NCI-H69 (cell line): ENCODE data around the gene ABHD17B.

ENCODE experiments used
- DNase-seq: peaks from one replicate; lab custom pipeline; 2025; lab: John Stamatoyannopoulos, UW

Gene ABHD17B

GRCh38 chr9:71876829-71877228 lies 34.2 kb downstream of the ABHD17B start:
- no peak for DNase-seq

DNA sequence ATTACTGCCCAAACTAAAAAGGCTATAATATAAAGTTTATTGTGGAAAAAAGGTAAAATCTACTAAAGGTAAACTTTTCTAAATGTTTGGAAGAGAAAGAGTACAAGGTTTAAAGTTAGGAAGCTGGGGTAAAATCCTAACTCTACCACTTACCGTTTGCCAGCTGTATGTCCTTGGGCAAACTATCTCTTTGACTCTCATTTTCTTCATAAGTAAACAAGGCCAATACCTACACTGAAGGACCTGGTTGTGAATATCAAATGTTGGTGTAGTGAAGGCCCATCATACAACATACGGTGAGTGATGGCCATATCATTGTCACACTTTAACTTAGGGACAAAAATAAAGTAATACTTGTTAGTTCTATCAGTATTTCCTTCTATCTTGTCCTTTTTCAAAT lies 34.9 kb downstream of the ABHD17B start:
- no peak for DNase-seq

DNA sequence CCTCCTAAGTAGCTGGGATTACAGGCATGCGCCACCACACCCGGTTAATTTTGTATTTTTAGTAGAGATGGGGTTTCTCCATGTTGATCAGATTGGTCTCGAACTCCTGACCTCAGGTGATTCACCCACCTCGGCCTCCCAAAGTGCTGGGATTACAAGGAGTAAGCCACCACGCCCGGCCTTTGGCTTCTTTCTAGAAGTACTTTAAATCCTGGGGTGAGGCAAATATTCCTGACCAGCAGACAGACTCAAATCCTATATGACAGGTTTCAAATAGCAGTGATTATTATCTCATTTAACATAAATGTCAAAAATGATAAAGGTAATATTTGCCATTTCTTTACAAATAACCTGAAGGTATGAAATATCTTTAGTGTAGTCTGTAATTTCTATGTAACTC lies 35.6 kb downstream of the ABHD17B start:
- no peak for DNase-seq

DNA sequence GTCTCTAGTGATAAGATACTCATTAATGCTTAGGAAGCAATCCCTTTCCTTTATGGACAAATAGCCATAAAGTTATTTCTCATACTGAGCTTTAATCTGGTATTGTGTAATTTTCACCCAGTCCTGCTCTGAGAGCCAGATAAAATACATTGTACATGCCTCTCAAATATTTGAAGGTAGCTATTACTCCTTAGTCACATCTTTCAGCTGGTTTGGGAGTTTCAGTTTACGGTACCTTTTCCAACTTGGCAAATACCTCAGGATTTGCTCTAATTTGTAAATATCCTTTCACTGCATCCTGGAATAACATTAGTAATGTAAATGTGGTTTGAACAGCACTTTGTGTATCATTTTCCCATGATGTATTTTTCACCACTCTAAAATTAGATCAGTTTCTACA lies 47.4 kb downstream of the ABHD17B start:
- no peak for DNase-seq

GRCh38 chr9:71861618-71862017 lies 49.4 kb downstream of the ABHD17B start:
- no peak for DNase-seq

DNA sequence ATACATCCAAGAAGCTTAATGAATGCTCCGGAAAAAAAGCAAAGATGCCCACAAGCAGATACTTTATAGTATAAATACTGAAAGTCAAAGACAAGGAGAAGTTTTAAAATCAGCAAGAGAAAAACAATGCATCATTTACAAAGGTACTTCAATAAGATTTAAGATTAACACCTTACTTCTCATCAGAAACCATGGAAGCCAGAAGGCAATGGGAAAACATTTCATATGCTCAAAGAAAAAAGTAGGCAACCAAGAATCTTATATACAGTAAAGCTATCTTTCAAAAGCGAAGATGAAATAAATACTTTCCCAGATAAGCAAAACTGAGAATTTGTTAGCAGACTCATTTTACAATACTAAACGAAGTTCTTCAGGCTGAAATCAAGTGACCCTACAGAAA lies 51.1 kb downstream of the ABHD17B start:
- DNase-seq: no peak

GRCh38 chr9:71858812-71859211 lies 52.2 kb downstream of the ABHD17B start:
- no peak for DNase-seq

DNA sequence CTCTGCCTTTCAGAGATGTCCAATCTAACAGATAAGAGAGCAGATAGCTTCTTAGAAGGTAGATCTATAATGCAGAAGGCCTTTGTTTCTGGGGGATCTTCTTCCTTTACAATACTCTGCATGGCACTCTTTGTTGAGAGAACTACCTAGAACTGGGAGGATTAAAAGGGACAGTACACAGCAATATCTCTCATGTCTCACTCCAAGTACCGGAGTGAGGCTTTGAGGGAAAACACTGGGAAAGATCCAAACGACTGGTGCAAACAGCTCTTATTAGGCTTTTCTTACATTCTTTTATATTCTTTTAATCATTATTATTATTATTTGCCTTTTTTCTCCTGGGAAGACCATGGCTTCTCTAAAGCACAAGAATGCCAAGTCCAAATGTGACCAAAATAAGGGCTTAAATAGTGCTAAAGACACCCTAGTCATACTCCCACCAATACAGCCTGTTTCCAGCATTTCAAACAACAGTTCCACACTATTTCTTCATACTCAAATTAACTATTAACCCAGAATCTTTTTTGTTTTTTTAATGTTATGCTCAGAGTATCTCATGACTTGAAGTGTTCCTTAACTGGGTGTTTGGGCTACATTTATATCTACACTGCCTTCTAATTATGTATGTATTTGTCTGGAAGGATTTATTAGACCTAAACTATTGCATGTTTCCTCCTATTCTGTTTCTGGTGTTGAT lies 52.7 kb downstream of the ABHD17B start:
- no peak for DNase-seq

DNA sequence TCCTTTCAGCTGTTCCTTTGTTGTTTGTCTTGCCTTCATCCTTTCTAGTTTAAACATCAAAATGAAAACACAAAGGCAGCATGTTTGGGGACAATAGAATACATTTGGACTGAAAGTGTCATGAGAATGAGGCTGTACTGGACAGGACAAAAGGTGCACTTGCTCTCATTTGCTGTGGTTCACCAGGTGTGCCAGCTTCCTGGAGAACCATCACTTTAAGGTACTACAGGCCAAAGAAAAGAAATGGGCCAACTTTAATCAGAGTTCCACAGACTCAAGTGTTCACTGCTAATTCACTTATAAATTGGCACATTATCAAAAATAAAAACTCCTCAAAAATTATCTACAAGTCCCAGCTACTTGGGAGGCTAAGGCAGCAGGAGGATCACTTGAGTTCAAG lies 53.8 kb downstream of the ABHD17B start:
- DNase-seq: no peak

GRCh38 chr9:71854811-71855210 lies 56.2 kb downstream of the ABHD17B start:
- DNase-seq: peak; percentile 39

GRCh38 chr9:71853084-71853483 lies 57.9 kb downstream of the ABHD17B start:
- DNase-seq: no peak

DNA sequence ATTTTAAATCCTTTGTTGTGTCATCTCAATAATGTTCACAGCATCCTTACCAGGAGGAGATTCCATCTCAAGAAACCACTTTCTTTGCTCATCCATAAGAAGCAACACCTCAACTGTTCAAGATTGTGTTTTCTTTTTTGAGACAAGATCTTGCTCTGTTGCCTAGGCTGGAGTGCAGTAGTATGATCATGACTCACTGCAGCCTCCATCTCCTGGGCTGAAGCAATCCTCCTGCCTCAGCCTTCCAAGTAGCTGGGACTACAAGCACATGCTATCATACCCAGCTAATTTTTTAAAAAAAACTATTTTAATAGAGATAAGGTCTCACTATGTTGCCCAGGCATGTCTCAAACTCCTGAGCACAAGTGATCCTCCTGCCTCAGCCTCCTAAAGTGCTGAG lies 60.0 kb downstream of the ABHD17B start:
- no peak for DNase-seq

DNA sequence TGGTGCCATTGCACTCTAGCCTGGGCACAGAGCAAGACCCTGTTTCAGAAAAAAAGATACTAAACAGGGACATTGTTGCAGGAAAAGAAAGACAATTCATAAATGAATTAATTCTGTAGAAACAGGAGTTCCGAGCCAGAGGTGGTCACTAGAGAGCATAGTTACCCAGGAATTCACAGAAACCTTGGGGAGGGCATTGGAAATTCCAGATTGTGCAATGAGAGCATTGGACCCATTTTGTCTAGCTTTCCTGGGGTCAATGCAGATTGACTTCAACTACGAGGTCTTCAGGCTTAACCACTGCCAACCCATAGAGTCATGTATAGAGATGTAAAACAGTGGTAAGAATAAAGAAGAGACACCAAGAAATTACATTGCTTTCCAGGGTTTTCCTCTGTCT lies 63.1 kb downstream of the ABHD17B start:
- DNase-seq: no peak

DNA sequence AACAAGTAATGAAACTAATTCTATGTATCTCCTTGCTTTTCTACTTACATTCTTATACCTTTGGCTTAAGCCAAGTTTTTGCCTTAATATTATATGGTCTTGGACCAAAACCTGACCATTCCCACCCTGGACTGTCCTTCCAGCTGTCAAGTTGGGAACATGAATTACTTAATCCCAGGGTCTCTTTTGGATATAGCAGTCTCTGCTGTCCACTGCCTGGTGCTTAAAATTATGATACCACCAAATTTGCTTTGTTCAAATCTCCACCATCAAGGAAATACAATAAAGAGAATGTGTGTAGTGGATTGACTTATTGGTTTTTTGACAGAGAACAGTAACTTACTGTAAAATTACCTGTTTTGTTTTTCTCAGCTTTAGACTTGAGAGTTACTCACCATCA lies 66.2 kb downstream of the ABHD17B start:
- no peak for DNase-seq

DNA sequence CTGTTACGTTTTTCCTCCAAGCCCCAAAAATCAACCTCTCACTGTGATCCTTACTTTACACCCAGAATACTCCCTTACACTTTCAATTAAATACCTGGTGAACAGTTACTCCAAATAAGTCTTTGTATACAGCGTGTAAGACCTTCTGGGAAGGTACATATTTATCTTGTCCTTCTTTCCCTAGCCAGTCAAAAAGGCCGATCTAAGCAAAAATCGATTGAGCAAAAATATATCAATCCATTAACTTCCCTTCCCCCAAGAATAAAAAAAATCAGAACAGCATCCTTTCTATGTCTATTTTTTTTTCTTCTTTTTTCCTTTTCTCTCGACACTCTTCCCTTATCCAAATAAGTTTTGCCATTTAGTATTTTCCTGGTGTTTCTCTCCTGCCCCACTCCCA lies 71.3 kb downstream of the ABHD17B start:
- DNase-seq: no peak

GRCh38 chr9:71835596-71835995 lies 75.4 kb downstream of the ABHD17B start:
- DNase-seq: no peak

DNA sequence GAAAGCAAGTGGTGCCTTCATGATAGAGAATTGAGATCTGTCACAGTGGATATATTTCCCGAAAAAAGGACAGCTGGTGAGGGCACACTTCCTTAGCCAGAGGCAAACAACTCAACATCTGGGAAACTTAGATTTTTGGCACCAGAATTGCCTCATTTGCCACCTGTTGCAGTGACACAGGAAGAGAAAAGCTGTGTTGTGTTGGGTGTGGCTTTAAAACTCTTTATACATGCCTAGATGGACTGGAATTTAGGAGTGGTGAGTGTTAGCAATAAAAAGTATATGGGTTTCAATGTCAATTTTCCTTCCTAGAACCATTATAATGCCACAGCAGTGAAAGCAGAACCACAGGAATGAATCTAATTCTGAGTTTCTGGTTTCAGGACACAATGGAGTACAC lies 80.1 kb downstream of the ABHD17B start:
- DNase-seq: peak; percentile 50

- DNase-seq: no peak
These were observed 80.8 kb downstream of the ABHD17B start for GRCh38 chr9:71830153-71830552.

- no peak for DNase-seq
These were observed 84.7 kb downstream of the ABHD17B start for GRCh38 chr9:71826279-71826678.

DNA sequence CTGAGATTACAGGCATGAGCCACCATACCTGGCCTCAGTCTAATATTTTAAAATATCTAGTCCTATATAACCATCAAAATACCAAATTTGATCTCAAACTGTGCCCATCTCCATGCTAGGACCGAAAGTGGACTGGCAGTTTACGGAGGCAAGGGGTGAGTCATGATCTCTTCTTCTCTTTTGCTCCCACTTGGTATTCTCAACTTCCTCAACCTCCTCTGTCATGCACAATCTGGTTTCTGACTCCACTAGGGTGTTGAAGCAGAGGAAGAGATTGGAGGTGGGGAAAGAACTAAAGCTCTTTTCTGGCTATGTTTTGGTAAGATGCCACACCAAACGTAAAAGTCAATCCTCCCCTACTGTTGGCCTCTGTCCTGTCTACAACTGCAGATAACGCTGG lies 86.7 kb downstream of the ABHD17B start:
- no peak for DNase-seq

GRCh38 chr9:71822935-71823334 lies 88.1 kb downstream of the ABHD17B start:
- no peak for DNase-seq

GRCh38 chr9:71822456-71822855 lies 88.5 kb downstream of the ABHD17B start:
- no peak for DNase-seq

- DNase-seq: no peak
These were observed 89.6 kb downstream of the ABHD17B start for GRCh38 chr9:71821405-71821804.

- DNase-seq: no peak
These were observed 90.5 kb downstream of the ABHD17B start for GRCh38 chr9:71820403-71820921.
